Endothelial cell (in vitro differentiated cells): ENCODE data around the gene PPM1H. TPM values are rescaled to one million over a fixed set of nuclear protein-coding genes. Genes with fewer than 3 reads are reported as not detected.

Experiments used
- DNase-seq: peaks from one replicate; pipeline ENCODE4 v3.0.0; 2021; ENCODE audit warnings: low spot score
- H3K27ac Mint-ChIP-seq: one replicate; pipeline ENCODE4 v1.8.0; 2021; ENCODE audit warnings: mixed read lengths, inconsistent platforms; ENCODE audit not compliant: unreplicated experiment
- H3K27me3 Mint-ChIP-seq: one replicate; pipeline ENCODE4 v1.8.0; 2021; ENCODE audit warnings: mild to moderate bottlenecking, moderate library complexity, mixed read lengths, inconsistent platforms; ENCODE audit not compliant: unreplicated experiment
- H3K36me3 Mint-ChIP-seq: one replicate; pipeline ENCODE4 v1.8.0; 2021; ENCODE audit warnings: mild to moderate bottlenecking, low read depth, mixed read lengths, inconsistent platforms; ENCODE audit not compliant: unreplicated experiment
- H3K4me1 Mint-ChIP-seq: one replicate; pipeline ENCODE4 v1.8.0; 2021; ENCODE audit warnings: mild to moderate bottlenecking, mixed read lengths, inconsistent platforms; ENCODE audit not compliant: unreplicated experiment
- H3K4me3 Mint-ChIP-seq: one replicate; pipeline ENCODE4 v1.8.0; 2021; ENCODE audit warnings: mild to moderate bottlenecking, mixed read lengths, inconsistent platforms; ENCODE audit not compliant: unreplicated experiment
- H3K9me3 Mint-ChIP-seq: one replicate; pipeline ENCODE4 v1.8.0; 2021; ENCODE audit warnings: mixed read lengths, inconsistent platforms; ENCODE audit not compliant: unreplicated experiment
- total RNA-seq: library from RNA; stranded (reverse); fragmentation: NEBNext Ultra II Directional; extraction: Animal tissue kit (Norgen Biotek cat#: 25700); gene quantifications from one replicate; pipeline ENCODE4 v1.2.1, GENCODE V29; 2021; ENCODE audit not compliant: unreplicated experiment
- TF ChIP-seq, protein P1 (sequence below): fragments of 200-600 bp; sonication (generic); IDR thresholded peaks from one replicate; pipeline ENCODE4 v1.5.0; 2021; ENCODE audit warnings: antibody characterized with exemption; ENCODE audit not compliant: unreplicated experiment

The PPM1H gene
- total RNA-seq, 1 donor from 2014 or later = 71.8 TPM

DNA sequence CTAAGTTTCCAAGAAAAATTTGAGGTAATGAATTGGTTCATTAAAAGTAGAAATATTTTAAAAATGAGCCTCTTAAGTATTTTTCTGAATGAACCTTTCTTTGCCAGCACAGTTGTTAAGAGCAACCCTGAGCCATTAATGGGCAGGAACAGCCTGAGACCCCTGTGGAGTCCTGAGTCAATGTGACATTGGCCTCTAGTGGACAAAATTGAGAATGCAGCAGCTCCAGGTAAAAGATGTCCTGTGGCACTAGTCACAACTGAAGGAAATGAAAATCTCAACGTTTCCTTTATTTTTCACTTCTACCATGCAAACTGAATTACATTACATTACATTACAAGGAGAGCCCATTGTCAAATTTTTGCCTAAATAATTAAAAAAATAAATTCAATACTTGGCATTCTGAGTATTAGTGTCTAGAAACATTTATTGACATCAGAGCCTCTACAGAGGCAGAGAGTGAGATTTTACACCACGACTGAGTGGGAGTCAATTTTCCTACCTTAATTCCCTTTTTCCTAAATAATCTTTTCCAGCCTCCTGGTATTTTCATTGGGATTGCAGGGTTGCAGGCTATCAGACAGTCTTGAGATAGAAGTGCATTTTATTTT is 135.7 kb downstream of the PPM1H start:
- Mint-ChIP-seq H3K9me3 (no peaks in the 10 kb centered on the region), H3K4me3 (no peak overlapping the region), H3K4me1 (peaks cover 10% of the 10 kb centered on the region), H3K27me3 (peaks cover 3% of the 10 kb centered on the region), H3K27ac (no peak overlapping the region), H3K36me3 (peaks cover 11% of the 10 kb centered on the region)
- TF ChIP-seq, protein P1, sequence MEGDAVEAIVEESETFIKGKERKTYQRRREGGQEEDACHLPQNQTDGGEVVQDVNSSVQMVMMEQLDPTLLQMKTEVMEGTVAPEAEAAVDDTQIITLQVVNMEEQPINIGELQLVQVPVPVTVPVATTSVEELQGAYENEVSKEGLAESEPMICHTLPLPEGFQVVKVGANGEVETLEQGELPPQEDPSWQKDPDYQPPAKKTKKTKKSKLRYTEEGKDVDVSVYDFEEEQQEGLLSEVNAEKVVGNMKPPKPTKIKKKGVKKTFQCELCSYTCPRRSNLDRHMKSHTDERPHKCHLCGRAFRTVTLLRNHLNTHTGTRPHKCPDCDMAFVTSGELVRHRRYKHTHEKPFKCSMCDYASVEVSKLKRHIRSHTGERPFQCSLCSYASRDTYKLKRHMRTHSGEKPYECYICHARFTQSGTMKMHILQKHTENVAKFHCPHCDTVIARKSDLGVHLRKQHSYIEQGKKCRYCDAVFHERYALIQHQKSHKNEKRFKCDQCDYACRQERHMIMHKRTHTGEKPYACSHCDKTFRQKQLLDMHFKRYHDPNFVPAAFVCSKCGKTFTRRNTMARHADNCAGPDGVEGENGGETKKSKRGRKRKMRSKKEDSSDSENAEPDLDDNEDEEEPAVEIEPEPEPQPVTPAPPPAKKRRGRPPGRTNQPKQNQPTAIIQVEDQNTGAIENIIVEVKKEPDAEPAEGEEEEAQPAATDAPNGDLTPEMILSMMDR = peak; percentile 98
- DNase-seq = peak; percentile 80

DNA sequence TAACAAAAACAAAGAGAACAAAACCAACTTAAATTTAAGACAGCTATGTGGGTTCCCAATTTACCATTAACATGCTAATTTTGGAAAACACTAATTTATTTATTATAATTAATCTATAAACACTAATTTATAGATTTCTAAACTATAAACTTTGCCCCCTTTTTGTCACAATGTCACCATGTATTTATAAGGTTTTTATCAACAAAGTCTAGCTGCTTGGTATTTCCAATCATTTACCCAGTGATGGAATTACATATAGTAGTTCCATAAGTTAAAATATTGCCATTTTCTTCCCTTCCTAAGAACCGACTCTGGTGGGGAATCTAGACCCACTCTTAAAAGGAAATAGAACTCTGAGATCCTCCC is 140.7 kb downstream of the PPM1H start:
- Mint-ChIP-seq H3K4me3 (no peak overlapping the region), H3K27me3 (peaks cover 8% of the 10 kb centered on the region), H3K36me3 (peaks cover 12% of the 10 kb centered on the region), H3K4me1 (peaks cover 29% of the 10 kb centered on the region), H3K9me3 (no peaks in the 10 kb centered on the region), H3K27ac (peak overlapping the region; percentile 88)
- no peak for DNase-seq
- TF ChIP-seq, protein P1 = no peak

DNA sequence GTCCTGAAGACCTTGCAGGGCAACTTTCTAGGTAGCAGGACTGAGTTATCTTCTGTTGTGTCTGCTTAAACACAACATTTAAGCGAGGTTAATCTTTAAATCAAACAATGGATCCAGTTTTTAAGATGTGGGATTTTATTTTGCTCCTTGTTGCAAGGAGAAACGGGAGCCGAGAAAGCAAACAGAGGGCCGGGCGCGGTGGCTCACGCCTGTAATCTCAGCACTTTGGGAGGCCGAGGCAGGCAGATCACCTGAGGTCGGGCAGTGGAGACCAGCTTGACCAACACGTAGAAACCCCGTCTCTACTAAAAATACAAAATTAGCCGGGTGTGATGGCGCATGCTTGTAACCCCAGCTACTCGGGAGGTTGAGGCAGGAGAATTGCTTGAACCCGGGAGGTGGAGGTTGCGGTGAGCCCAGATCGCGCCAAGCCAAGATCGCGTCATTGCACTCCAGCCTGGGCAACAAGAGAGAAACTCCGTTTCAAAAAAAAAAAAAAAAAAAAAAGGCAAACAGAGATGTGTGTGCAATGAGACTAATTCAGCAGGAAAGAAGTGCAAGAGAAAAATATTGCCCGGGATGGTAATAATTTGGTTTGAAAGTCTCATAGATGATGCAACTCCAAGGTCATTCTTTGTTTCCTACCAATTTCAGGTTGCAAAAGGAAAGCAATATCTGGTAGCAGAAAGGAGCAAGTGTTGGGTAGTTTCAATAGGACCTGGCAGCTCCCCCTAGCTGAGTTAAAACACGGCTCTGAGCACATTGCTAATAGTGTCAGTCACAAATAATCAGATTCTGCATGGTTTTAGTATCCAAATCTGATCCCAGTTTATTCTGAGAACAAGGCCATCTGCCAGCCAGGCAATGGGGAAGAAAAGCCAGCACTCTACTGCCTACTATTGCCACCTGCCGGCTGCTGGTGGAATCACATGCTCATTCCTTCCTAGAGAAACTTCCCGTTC is 141.4 kb downstream of the PPM1H start:
- H3K27ac Mint-ChIP-seq = no peak overlapping the region
- peaks cover 7% of the 10 kb centered on the region for H3K27me3 Mint-ChIP-seq
- H3K9me3 Mint-ChIP-seq = no peaks in the 10 kb centered on the region
- H3K36me3 Mint-ChIP-seq = peaks cover 12% of the 10 kb centered on the region
- DNase-seq = peak; percentile 84
- H3K4me1 Mint-ChIP-seq = peaks cover 22% of the 10 kb centered on the region
- no peak overlapping the region for H3K4me3 Mint-ChIP-seq
- TF ChIP-seq, protein P1 = peak; percentile 91

DNA sequence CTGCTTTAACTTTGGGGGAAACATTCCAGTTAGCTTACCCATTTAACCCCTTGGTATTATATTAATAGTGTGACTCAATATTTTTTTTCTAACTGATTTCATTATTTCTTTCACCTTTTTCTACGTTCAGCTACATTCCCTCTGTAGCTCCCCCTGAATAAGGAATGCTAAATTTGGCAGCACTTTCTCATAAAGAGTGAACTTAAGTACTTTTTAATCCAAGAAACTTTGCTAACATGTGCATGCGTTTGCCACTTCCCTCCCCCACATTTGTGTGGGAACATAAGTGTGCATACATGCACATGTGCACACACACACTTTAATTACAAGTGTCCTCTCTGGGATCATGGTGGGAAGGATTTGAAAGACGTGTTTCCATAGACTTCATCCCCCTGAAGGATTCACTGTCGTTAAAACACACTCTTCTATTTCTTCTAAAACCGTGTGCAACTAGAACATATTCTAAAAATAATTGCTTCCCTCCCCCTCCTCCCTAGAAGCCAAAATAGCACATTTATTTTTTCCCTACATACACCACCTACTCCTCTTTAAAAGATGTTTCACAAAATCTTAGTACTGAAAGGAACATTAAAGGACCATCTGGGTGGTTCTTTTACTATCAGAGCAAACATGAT is 142.6 kb downstream of the PPM1H start:
- peaks cover 7% of the 10 kb centered on the region for H3K27me3 Mint-ChIP-seq
- peaks cover 31% of the 10 kb centered on the region for H3K4me1 Mint-ChIP-seq
- H3K4me3 Mint-ChIP-seq = no peak overlapping the region
- H3K27ac Mint-ChIP-seq = no peak overlapping the region
- DNase-seq = no peak
- H3K9me3 Mint-ChIP-seq = no peaks in the 10 kb centered on the region
- TF ChIP-seq, protein P1 = no peak
- H3K36me3 Mint-ChIP-seq = peaks cover 6% of the 10 kb centered on the region
